Activated T-helper 9 cell treated with anti-CD3 and anti-CD28 coated beads, Interleukin-2, amount 50 U/mL, for 16 hours (primary cell): ENCODE measurements around the gene DFFB.

Experiments used
- DNase-seq: peaks from one replicate; pipeline ENCODE4 v3.0.0-alpha.2; 2020; ENCODE audit warnings: low read depth

The DFFB gene

DNA sequence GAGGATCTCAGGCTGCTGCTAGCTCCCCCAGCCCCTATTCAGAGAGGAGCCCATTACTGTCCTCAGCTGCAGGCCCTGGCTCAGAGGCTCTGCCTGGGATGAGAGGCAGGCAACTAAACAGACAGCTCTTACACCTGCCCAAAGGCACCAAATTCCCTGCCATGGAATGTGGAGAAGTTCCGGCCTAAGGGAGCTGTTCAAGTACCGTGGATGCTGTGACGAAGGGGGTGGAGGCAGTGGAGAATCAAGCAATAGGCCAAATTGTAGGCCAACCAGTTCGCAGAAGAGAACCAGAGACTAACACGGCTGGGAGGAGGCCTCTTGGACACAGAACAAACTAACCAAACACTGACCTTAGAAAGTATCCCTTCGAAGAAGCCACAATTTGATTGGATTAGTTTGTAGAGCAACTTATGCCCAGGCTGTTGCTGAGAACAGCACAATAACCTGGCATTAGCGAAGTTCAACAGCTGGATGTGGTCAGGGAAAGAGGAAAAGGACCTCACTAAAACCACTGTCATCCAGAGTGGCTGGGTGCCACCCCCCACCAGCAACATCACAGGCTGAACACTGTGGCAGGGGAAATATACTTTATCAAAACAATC, 39.2 kb downstream of the DFFB start:
- DNase-seq, result no peak

- no peak for DNase-seq
These were observed 41.1 kb downstream of the DFFB start for GRCh38 chr1:3898475-3898735.

DNA sequence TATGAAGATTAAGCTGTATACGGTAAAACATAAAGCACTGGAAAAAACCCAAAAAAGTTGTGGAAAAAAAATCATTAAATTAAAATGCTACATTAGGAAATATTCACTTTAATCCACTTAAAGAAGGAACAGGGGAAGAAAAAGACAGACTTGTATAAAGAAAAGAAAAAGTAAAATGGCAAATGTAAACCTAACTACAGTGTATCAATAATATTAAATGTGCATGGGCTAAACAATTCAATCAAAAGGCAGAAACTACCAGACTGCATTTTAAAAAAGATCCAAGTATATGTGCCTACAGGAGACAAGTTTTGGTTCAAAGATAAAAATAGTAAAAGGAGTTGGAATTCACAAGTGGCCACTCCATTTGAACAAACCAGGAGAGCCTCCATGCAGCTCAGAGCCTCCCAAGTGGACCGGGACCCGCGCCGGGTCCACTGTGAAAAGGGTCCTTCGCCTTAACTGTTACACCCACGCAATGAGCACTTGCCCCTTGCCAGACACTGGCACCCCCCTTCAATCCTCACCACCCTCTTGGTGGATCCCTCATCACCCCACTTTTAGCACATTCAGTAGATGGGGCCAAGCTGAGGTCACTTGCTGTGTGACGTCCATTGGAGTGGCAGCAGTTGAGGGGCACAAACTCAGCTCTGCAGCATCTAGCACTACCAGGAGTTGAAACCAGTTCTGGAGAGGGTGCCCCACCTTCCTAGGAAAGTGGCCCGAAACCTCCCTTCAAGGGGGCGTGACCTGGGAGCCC, 41.9 kb downstream of the DFFB start:
- DNase-seq, result no peak

- DNase-seq, result no peak
These were observed 42.5 kb downstream of the DFFB start for GRCh38 chr1:3899754-3900149.

GRCh38 chr1:3900150-3900968, 43.1 kb downstream of the DFFB start, which contains the start of gene C1orf174:
Gene C1orf174 (minus strand): TSS chr1:3900272. CDS start chr1:3900186, 86 bp downstream.
- peak; percentile 90 for DNase-seq

GRCh38 chr1:3900969-3901529, 43.8 kb downstream of the DFFB start:
- DNase-seq, result peak; percentile 79

DNA sequence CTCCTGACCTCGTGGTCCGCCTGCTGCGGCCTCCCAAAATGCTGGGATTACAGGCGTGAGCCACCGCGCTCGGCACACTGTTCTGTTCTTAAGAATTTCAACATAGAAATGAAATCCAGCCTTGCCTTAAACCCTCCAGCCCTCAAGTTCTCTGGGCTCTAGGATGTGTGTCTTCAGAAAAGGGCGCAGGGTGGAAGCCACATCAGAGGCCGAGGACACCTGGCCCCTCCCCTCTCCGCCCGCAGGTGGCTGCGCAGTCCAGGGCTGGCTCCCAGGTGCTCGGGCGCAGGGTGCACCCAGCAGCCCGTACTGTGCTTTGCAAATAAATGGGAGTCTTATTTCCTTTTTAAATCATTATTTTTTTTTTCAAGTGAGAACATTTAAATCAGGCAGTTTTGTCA, 44.8 kb downstream of the DFFB start:
- DNase-seq, result no peak

DNA sequence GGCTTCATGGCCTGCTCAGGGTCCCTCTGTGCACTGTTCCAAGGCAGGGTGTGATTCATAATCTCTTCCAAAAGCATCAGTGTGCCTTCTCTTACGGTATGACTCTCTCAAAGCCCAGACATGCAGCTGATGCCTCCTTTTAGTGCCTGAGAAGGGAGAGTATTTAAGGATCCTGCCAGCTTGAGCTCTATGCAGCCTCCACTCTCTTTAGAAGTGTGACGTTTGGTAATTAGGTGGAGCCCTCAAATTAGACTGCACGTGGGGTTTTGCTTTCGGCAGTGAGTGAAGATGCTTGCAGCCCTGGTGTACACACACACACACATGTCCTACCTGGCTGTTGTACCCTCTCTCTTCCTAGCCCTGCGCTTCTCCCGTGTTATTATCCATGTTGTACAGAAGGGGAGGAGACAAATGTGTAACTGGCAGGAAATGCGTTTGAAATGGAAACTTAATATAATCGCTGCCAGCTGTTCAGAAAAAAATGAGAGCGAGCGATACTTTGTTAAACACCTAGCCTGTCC, 45.4 kb downstream of the DFFB start:
- no peak for DNase-seq

DNA sequence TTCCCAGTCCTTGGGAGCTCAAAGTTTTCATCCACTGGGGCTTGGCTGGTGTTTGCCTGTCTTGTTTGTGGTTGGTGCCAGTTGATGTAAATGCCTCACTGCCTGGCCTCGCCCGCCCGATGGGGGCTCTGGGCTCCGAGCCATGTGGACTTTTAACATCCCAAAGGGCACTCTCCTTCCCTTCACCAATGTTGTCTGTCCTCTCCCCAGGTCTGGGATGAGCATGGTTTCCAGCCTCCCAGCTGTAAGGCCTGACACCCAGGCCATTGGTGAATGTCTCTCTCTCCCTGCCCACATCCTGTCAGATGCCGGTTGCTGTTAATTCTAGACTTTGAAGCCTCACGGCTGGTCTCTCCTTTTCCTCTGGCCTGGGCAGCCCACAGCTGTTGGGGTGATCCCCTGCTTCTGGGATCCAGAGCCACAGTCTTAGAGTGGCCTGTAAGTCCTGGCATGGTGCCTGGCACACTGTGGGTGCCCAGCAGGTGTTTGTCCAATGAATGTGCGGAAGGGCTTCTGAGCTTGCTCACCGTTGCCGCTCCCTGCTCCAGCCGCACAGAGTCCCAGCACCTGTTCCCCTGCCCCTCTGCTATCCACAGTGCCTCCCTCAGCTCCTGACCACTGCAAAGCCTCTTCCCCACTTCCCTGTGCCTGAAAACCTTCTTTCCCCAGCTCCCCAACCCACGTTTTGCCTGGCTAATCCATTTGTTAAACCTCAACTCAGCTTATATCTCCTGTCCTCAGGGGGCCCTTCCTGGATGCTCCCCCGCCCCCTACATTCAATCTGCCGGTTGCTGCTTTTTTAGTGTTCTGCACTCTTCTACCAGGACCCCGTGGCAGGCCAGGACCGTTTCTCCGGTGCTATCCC, 46.1 kb downstream of the DFFB start:
- no peak for DNase-seq

GRCh38 chr1:3904006-3904842, 46.9 kb downstream of the DFFB start:
- DNase-seq, result no peak

DNA sequence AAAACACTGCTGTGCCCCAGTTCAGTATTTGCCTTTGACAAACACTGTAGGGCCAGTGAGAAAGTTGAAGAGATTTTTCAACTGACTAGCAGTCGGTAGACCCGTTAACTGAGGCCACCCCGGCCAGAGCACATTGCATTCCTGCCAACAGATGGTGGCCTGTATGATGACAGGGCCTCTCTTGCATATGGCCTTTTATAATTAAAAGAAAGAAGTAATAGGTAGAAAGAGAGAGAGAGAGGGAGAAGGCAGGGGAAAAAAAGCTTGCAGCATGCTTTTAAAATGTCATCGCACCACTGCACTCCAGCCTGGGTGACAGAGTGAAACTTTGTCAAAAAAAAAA, 47.5 kb downstream of the DFFB start:
- no peak for DNase-seq

GRCh38 chr1:3905266-3905952, 48.1 kb downstream of the DFFB start:
- DNase-seq, result no peak

DNA sequence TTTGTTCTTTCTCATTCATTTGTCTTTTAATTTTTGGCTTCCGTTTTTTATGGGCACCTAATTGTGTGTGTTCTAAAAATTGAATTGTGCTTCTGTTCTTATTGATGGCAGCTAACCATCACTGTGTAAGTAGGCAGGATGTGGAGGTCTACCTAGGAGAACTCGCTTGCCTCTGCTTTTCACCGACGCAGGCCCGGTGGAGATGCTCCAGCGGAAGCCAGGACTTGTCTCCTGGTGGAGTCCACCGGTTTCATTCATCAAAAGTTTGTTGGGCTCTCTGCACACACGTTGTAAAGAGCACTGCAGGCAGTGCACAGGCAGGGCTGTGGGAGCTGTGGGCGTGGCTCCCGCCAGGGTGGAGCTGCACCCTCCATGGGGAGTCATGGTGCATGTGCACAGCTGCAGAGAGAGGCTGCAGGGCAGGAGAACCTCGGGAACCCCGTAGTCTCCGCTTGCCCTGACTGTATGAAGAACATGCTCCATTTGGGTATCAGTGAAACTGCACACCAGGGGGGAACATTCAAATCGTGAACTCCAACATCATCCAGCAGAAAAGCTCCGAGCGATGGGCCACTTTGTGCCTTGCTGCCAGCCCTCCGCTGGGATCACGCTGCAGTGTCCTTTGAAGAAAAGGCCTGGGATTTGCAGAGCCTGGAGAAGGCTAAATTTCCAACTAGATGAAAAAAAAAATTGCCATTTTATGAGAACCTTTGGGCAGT, 48.8 kb downstream of the DFFB start:
- DNase-seq, result no peak

GRCh38 chr1:3906672-3907020, 49.4 kb downstream of the DFFB start:
- DNase-seq, result no peak

DNA sequence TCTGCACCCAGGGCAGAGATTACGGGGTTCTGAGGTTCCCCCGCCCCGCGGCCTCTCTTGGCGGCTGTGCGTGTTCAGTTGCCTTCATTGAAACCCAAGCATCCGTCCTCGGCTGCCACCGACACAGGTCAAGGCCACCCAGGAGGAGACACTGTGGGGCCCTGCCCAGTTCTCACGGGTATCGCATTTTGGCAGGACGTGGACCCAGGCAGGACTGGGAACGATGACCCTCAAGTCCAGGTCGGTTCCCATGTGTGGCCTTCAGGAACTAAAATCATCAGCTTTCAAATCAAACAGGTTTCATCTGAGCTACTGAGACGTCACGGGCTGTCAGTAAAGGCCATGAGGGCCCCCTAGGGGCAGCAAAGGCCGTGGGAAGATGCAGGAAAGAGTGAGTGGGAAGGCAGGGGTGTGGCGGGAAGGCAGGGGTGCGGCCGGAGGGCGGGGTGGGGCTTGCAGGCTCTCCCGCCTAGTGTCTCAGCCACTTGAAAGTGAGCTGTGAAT, 49.8 kb downstream of the DFFB start:
- DNase-seq, result no peak

DNA sequence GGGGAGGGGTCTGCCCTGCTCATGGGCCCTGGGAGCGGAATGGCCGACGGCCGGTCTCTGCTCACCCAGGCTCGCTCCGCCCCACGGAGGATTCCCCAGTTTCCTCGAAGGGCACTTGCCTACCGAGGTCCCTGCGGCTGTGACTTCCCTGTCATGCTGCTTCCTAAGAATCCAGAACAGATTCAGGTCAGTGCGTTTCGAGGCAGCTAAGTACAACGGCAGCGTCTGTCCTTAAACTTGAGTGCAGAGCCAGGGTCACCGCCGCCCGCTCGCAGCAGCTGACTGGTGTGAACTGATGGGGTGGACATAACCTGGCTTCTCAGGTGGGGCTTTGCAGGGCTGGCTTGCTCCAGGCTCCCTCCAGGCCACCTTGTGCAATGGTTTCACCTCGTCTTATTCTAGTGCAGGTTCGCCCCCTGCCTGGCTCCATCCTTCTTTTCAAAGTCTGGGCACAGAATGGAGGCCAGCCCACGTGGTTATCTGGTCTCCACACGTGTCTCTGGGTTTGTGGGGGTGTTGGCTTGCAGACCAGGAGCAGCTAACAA, 50.4 kb downstream of the DFFB start:
- DNase-seq, result no peak

- DNase-seq, result no peak
These were observed 51.7 kb downstream of the DFFB start for GRCh38 chr1:3908886-3909517.

DNA sequence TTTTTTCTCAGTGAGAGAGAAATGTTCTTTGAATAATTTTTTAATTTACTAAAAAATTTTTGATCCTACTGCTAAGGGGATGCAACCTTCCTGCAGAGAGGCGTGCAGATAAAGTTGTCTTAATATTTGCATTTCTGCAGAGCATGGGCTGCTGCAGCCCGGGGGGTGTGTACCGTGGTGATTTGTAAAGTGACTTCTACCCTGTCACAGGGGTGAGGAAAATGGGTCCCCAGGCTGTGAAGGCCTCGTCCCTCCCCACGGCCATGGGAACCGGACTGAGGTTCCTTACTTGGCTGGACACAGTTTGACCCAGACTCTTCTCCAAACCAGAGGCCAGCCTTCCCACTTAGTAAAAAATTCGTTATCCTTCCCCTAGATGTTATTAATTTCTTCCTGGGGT, 52.3 kb downstream of the DFFB start:
- DNase-seq, result no peak
